IMR-90 (cell line): ENCODE data around the gene MEIS2. TPM values are rescaled to one million over a fixed set of nuclear protein-coding genes. Genes with fewer than 3 reads are reported as not detected.

Source experiments
- ATAC-seq: fragments of 200-7000 bp; cut with Tn5 transposase; 2 replicates; pipeline ENCODE4 v1.9.1; 2020; ENCODE audit warnings: low read depth, mild to moderate bottlenecking, moderate library complexity
- BruUV-seq: library from RNA; stranded (reverse); fragments of 400-500 nt; replicated peaks from 2 replicates; lab custom pipeline; 2021; lab: Mats Ljungman, UMichigan
- CTCF ChIA-PET: fragments of 300-600 bp; formaldehyde crosslinking; extraction: SDS; loops from one replicate; lab custom pipeline; 2021; ENCODE audit warnings: antibody characterized with exemption; lab: Yijun Ruan, JAX
- POLR2A ChIA-PET: fragments of 300-600 bp; sonication (Branson Sonifier 250); formaldehyde crosslinking; loops from one replicate; lab custom pipeline; 2022; ENCODE audit warnings: antibody characterized with exemption; ENCODE audit not compliant: unreplicated experiment; lab: Charles Lee
- DNase-seq: peaks from one replicate; pipeline ENCODE4 v3.0.0; 2013
- H2AFZ ChIP-seq: replicated peaks from 2 replicates; pipeline ENCODE3; 2013; ENCODE audit warnings: low read length, mild to moderate bottlenecking; ENCODE audit not compliant: poor library complexity
- H2AK5ac ChIP-seq: 2 replicates; pipeline ENCODE4 v1.6.1; 2013; ENCODE audit warnings: low read depth, low read length, inconsistent platforms
- H2AK9ac ChIP-seq: replicated peaks from 2 replicates; pipeline ENCODE3; 2013; ENCODE audit warnings: mild to moderate bottlenecking, low read depth, low read length, moderate library complexity; ENCODE audit not compliant: poor library complexity
- H2BK120ac ChIP-seq: 2 replicates; pipeline ENCODE4 v1.6.1; 2013; ENCODE audit warnings: low read depth, low read length, inconsistent platforms
- H2BK15ac ChIP-seq: 3 replicates; pipeline ENCODE4 v1.6.1; 2013; ENCODE audit warnings: low read depth, low read length, inconsistent platforms
- H2BK20ac ChIP-seq: 2 replicates; pipeline ENCODE4 v1.6.1; 2013; ENCODE audit warnings: low read depth, mild to moderate bottlenecking, inconsistent platforms, low read length, moderate library complexity
- H2BK5ac ChIP-seq: 2 replicates; pipeline ENCODE4 v1.6.1; 2013; ENCODE audit warnings: mild to moderate bottlenecking, low read depth, low read length, inconsistent platforms; ENCODE audit not compliant: poor library complexity, severe bottlenecking
- H3K14ac ChIP-seq: replicated peaks from 2 replicates; pipeline ENCODE4 v1.6.1; 2013; ENCODE audit warnings: low read depth, low read length, inconsistent platforms
- H3K18ac ChIP-seq: 2 replicates; pipeline ENCODE4 v1.6.1; 2013; ENCODE audit warnings: low read depth, low read length, control low read depth
- H3K23ac ChIP-seq: 2 replicates; pipeline ENCODE4 v1.6.1; 2013; ENCODE audit warnings: low read depth, low read length, inconsistent platforms
- H3K27ac ChIP-seq: 2 replicates; pipeline ENCODE4 v1.5.1; 2013; ENCODE audit warnings: mild to moderate bottlenecking, control low read depth, low read length; ENCODE audit not compliant: insufficient read depth
- H3K27me3 ChIP-seq: 2 replicates; pipeline ENCODE4 v1.6.1; 2013; ENCODE audit warnings: low read length; ENCODE audit not compliant: control insufficient read depth, insufficient read depth
- H3K36me3 ChIP-seq: 2 replicates; pipeline ENCODE4 v1.6.1; 2013; ENCODE audit warnings: low read length, mixed read lengths; ENCODE audit not compliant: control insufficient read depth, insufficient read depth
- H3K4ac ChIP-seq: 2 replicates; pipeline ENCODE4 v1.6.1; 2013; ENCODE audit warnings: low read depth, low read length, inconsistent platforms
- H3K4me1 ChIP-seq: 2 replicates; pipeline ENCODE4 v1.6.1; 2013; ENCODE audit warnings: low read length, mixed read lengths; ENCODE audit not compliant: control insufficient read depth, insufficient read depth
- H3K4me2 ChIP-seq: 2 replicates; pipeline ENCODE4 v1.6.1; 2013; ENCODE audit warnings: low read depth, mild to moderate bottlenecking, control low read depth, low read length, moderate library complexity
- H3K4me3 ChIP-seq: 2 replicates; pipeline ENCODE4 v1.5.1; 2013; ENCODE audit warnings: low read depth, mild to moderate bottlenecking, control low read depth, low read length, moderate library complexity; ENCODE audit not compliant: insufficient read depth
- H3K56ac ChIP-seq: 2 replicates; pipeline ENCODE4 v1.6.1; 2013; ENCODE audit warnings: low read length, inconsistent platforms; ENCODE audit not compliant: insufficient read depth; ENCODE audit errors: extremely low read depth
- H3K79me1 ChIP-seq, 2 experiments: 2 replicates each; pipeline ENCODE4 v1.6.1; 2013; ENCODE audit warnings: low read length in 2 of 2, inconsistent platforms in 1 of 2, low read depth in 1 of 2
- H3K9ac ChIP-seq: 2 replicates; pipeline ENCODE4 v1.6.1; 2013; ENCODE audit warnings: low read depth, low read length, control low read depth
- H3K9me1 ChIP-seq: 2 replicates; pipeline ENCODE4 v1.6.1; 2013; ENCODE audit warnings: low read length, inconsistent platforms; ENCODE audit not compliant: insufficient read depth
- H3K9me3 ChIP-seq: 2 replicates; pipeline ENCODE4 v1.6.1; 2013; ENCODE audit warnings: low read length; ENCODE audit not compliant: control insufficient read depth, insufficient read depth
- H4K20me1 ChIP-seq: 2 replicates; pipeline ENCODE4 v1.6.1; 2013; ENCODE audit warnings: low read length, inconsistent platforms; ENCODE audit not compliant: insufficient read depth
- H4K5ac ChIP-seq: 2 replicates; pipeline ENCODE4 v1.6.1; 2013; ENCODE audit warnings: mild to moderate bottlenecking, low read depth, low read length, control low read depth
- H4K8ac ChIP-seq, 2 experiments: 2 replicates each; pipeline ENCODE4 v1.6.1; 2013; ENCODE audit warnings: low read depth in 2 of 2, low read length in 2 of 2, control low read depth in 1 of 2, inconsistent platforms in 1 of 2
- H4K91ac ChIP-seq: 2 replicates; pipeline ENCODE4 v1.6.1; 2013; ENCODE audit warnings: low read depth, low read length, inconsistent platforms; ENCODE audit not compliant: insufficient read depth
- BHLHE40 ChIP-seq: fragments of 150-350 bp; IDR thresholded peaks from 2 replicates; pipeline ENCODE4 v1.6.1; 2016; ENCODE audit warnings: mild to moderate bottlenecking, low read depth, low read length
- FOS ChIP-seq: fragments of 150-350 bp; IDR thresholded peaks from 2 replicates; pipeline ENCODE4 v1.6.1; 2016; ENCODE audit warnings: low read depth, low read length
- MAFK ChIP-seq: IDR thresholded peaks from 2 replicates; pipeline ENCODE4 v1.6.1; 2012; ENCODE audit warnings: low read depth, low read length, improper control_type of control experiment
- RFX5 ChIP-seq: IDR thresholded peaks from 2 replicates; pipeline ENCODE4 v1.8.0; 2012; ENCODE audit warnings: low read depth, mild to moderate bottlenecking, low read length, moderate library complexity
- WGBS, 2 experiments: methylation state at CpG; one replicate each; pipeline versions ENCODE4 v1.1.5 to v1.1.7; 2013; ENCODE audit warnings: missing lambda C conversion rate in 2 of 2; ENCODE audit not compliant: insufficient read length in 1 of 2; ENCODE audit errors: extremely low coverage in 2 of 2; 5-methylcytosine and 5-hydroxymethylcytosine counted together
- dilution Hi-C: fragments of 300-500 bp; cut with HindIII; formaldehyde crosslinking; loops from one replicate; pipeline ENCODE4 v1.14.3; 2018; ENCODE audit warnings: low sequenced_read_pairs; ENCODE audit not compliant: unreplicated experiment
- in situ Hi-C: fragments of 300-500 bp; cut with MboI; formaldehyde crosslinking; loops from 3 replicates; pipeline ENCODE4 v1.14.3; 2019; ENCODE audit warnings: low sequenced_read_pairs, inconsistent platforms, mixed read lengths
- intact Hi-C: fragments of 100-400 bp; cut with micrococcal nuclease; formaldehyde crosslinking; loops from 2 replicates; pipeline ENCODE4 v1.10.0; 2022
- polyA plus RNA-seq, 3 experiments: library from polyadenylated mRNA; depleted of rRNA; stranded (reverse); fragments of >200 nt; gene quantifications; 2 replicates each; pipeline ENCODE4 v1.2.3, GENCODE V29; 2012; ENCODE audit warnings: low replicate concordance in 1 of 3
- total RNA-seq: library from RNA; depleted of rRNA; stranded (reverse); fragments of >200 nt; gene quantifications from 2 replicates; pipeline ENCODE4 v1.2.3, GENCODE V29; 2012
- TF ChIP-seq, protein P1 (sequence below): fragments of 150-350 bp; IDR thresholded peaks from 2 replicates; pipeline ENCODE4 v1.6.1; 2016; ENCODE audit warnings: low read depth, mild to moderate bottlenecking, low read length, moderate library complexity, borderline replicate concordance
- TF ChIP-seq, protein P2 (sequence below): conservative IDR thresholded peaks from 2 replicates; pipeline ENCODE4 v1.5.1; 2012; ENCODE audit warnings: mild to moderate bottlenecking, low read depth, low read length, improper control_type of control experiment

The MEIS2 gene
- total and polyA plus RNA-seq, 2 of the 4 experiments (the other 2 are of a cell fraction), result 70.1 to 71.3 TPM

GRCh38 chr15:37136666-37137065, 36.3 kb upstream of the MEIS2 start:
- Histone ChIP-seq H2BK5ac (peak overlapping the region; percentile 10), H3K56ac (no peak overlapping the region), H2AFZ (no peak overlapping the region), H3K23ac (no peak overlapping the region), H2BK120ac (no peak overlapping the region), H2AK5ac (no peak overlapping the region), H3K9ac (no peak overlapping the region), H4K5ac (no peak overlapping the region), H3K36me3 (no peaks in the 10 kb centered on the region), H2AK9ac (no peak overlapping the region), H3K79me1 (no peaks in the 10 kb centered on the region), H2BK15ac (no peak overlapping the region), H3K27ac (no peak overlapping the region), H3K27me3 (no peaks in the 10 kb centered on the region), H3K14ac (no peak overlapping the region), H3K9me3 (no peaks in the 10 kb centered on the region), H4K20me1 (no peaks in the 10 kb centered on the region), H3K4me3 (no peak overlapping the region), H3K4ac (no peak overlapping the region), H3K18ac (no peak overlapping the region), H2BK20ac (no peak overlapping the region), H3K4me1 (peaks cover 1% of the 10 kb centered on the region; the same call in 1 of the 2 replicates), H4K91ac (no peak overlapping the region), H3K4me2 (no peak overlapping the region), H4K8ac (no peak overlapping the region; a peak in 1 of 4 replicates), H3K9me1 (0 out of 2 replicates have a peak, but pooled peaks cover 2% of the 10 kb centered on the region)
- intact Hi-C loops (loop anchor here (10.0 kb wide), 3 partner anchors 502 to 1382 kb away; no protein-coding TSS in a partner anchor), dilution Hi-C loops (no loop called here), in situ Hi-C loops (loop anchor here (10.0 to 25.0 kb wide), 6 partner anchors 624 to 1849 kb away; no protein-coding TSS in a partner anchor)
- DNase-seq (peak; percentile 49), ATAC-seq (0 out of 2 replicates have a peak, but pooled peaks have one; percentile 6)
- CTCF ChIA-PET, result no interaction called here
- no TSS peak for BruUV-seq
- no CpG with 5 or more reads among the region's 2 CpGs for WGBS, 2 experiments
- peak; percentile 28; the same call in 1 of the 2 replicates for TF ChIP-seq BHLHE40
- TF ChIP-seq RFX5, result no peak
- TF ChIP-seq MAFK, result no peak
- TF ChIP-seq, protein P1, sequence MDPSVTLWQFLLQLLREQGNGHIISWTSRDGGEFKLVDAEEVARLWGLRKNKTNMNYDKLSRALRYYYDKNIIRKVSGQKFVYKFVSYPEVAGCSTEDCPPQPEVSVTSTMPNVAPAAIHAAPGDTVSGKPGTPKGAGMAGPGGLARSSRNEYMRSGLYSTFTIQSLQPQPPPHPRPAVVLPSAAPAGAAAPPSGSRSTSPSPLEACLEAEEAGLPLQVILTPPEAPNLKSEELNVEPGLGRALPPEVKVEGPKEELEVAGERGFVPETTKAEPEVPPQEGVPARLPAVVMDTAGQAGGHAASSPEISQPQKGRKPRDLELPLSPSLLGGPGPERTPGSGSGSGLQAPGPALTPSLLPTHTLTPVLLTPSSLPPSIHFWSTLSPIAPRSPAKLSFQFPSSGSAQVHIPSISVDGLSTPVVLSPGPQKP, result no peak
- TF ChIP-seq, protein P2, sequence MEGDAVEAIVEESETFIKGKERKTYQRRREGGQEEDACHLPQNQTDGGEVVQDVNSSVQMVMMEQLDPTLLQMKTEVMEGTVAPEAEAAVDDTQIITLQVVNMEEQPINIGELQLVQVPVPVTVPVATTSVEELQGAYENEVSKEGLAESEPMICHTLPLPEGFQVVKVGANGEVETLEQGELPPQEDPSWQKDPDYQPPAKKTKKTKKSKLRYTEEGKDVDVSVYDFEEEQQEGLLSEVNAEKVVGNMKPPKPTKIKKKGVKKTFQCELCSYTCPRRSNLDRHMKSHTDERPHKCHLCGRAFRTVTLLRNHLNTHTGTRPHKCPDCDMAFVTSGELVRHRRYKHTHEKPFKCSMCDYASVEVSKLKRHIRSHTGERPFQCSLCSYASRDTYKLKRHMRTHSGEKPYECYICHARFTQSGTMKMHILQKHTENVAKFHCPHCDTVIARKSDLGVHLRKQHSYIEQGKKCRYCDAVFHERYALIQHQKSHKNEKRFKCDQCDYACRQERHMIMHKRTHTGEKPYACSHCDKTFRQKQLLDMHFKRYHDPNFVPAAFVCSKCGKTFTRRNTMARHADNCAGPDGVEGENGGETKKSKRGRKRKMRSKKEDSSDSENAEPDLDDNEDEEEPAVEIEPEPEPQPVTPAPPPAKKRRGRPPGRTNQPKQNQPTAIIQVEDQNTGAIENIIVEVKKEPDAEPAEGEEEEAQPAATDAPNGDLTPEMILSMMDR, result no peak
- TF ChIP-seq FOS, result peak; percentile 77; the same call in 1 of the 2 replicates
- POLR2A ChIA-PET, result no interaction called here
